WTC11 (cell line): Measurements from ENCODE around the gene MEP1A. TPM values are rescaled to one million over a fixed set of nuclear protein-coding genes. Genes with fewer than 3 reads are reported as not detected.

Experiments
- ATAC-seq: fragments of 200-7000 bp; cut with Tn5 transposase; 2 replicates; pipeline ENCODE4 v1.10.0; 2021; ENCODE audit warnings: mild to moderate bottlenecking, moderate library complexity
- CTCF ChIA-PET: fragments of 300-600 bp; sonication (Branson Sonifier 250); formaldehyde crosslinking; loops from one replicate; lab custom pipeline; 2021; ENCODE audit warnings: antibody characterized with exemption; lab: Charles Lee
- POLR2A ChIA-PET: fragments of 350-600 bp; sonication (Branson Sonifier 250); formaldehyde crosslinking; loops from one replicate; lab custom pipeline; 2021; ENCODE audit warnings: antibody characterized with exemption; lab: Charles Lee
- DNase-seq: peaks from one replicate; pipeline ENCODE4 v3.0.0; 2021; ENCODE audit warnings: low spot score
- H3K27ac Mint-ChIP-seq: 2 replicates; pipeline ENCODE4 v1.8.0; 2021; ENCODE audit warnings: mixed read lengths
- H3K27me3 Mint-ChIP-seq: 2 replicates; pipeline ENCODE4 v1.8.0; 2021; ENCODE audit warnings: low read depth, mild to moderate bottlenecking, moderate library complexity, mixed read lengths
- H3K36me3 Mint-ChIP-seq: 2 replicates; pipeline ENCODE4 v1.8.0; 2021; ENCODE audit warnings: mixed read lengths
- H3K4me1 Mint-ChIP-seq: 2 replicates; pipeline ENCODE4 v1.8.0; 2022; ENCODE audit warnings: mixed read lengths
- H3K4me3 Mint-ChIP-seq: 2 replicates; pipeline ENCODE4 v1.8.0; 2021; ENCODE audit warnings: mild to moderate bottlenecking, moderate library complexity, mixed read lengths
- H3K9me3 Mint-ChIP-seq: 2 replicates; pipeline ENCODE4 v1.8.0; 2021; ENCODE audit warnings: mixed read lengths
- AR ChIP-seq: fragments of 250-450 bp; sonication (Bioruptor Pico); IDR thresholded peaks from 2 replicates; pipeline ENCODE4 v1.9.0; 2021; ENCODE audit warnings: mild to moderate bottlenecking
- ATF2 ChIP-seq: sonication (generic); formaldehyde crosslinking; IDR thresholded peaks from 2 replicates; pipeline ENCODE4 v1.8.1; 2022; ENCODE audit warnings: low read depth, missing genetic modification reagents, borderline replicate concordance
- CBFB ChIP-seq: sonication (generic); formaldehyde crosslinking; IDR thresholded peaks from 2 replicates; pipeline ENCODE4 v1.8.1; 2022; ENCODE audit warnings: mild to moderate bottlenecking, low read depth, missing genetic modification reagents
- ELF4 ChIP-seq: sonication (generic); formaldehyde crosslinking; IDR thresholded peaks from 2 replicates; pipeline ENCODE4 v1.8.1; 2022; ENCODE audit warnings: low read depth, mild to moderate bottlenecking, moderate library complexity, missing genetic modification reagents
- FOXK1 ChIP-seq: sonication (generic); formaldehyde crosslinking; IDR thresholded peaks from 2 replicates; pipeline ENCODE4 v1.8.0; 2022; ENCODE audit warnings: mild to moderate bottlenecking, moderate library complexity, missing genetic modification reagents
- FOXP1 ChIP-seq: sonication (generic); formaldehyde crosslinking; IDR thresholded peaks from 2 replicates; pipeline ENCODE4 v1.8.0; 2022; ENCODE audit warnings: missing genetic modification reagents, mild to moderate bottlenecking, moderate library complexity, borderline replicate concordance
- JAZF1 ChIP-seq: fragments of 250-450 bp; sonication (Bioruptor Pico); IDR thresholded peaks from 2 replicates; pipeline ENCODE4 v1.9.0; 2021; ENCODE audit warnings: moderate library complexity, mild to moderate bottlenecking, inconsistent platforms
- MAX ChIP-seq: sonication (generic); formaldehyde crosslinking; IDR thresholded peaks from 2 replicates; pipeline ENCODE4 v1.8.0; 2022; ENCODE audit warnings: mild to moderate bottlenecking, missing genetic modification reagents
- MXD4 ChIP-seq: fragments of 250-450 bp; sonication (Bioruptor Pico); IDR thresholded peaks from 2 replicates; pipeline ENCODE4 v1.8.0; 2021; ENCODE audit warnings: mild to moderate bottlenecking, moderate library complexity, borderline replicate concordance
- MYBL2 ChIP-seq: sonication (generic); formaldehyde crosslinking; IDR thresholded peaks from 2 replicates; pipeline ENCODE4 v1.8.1; 2023; ENCODE audit warnings: mild to moderate bottlenecking, moderate library complexity, missing genetic modification reagents
- NR1H2 ChIP-seq: sonication (generic); formaldehyde crosslinking; IDR thresholded peaks from 2 replicates; pipeline ENCODE4 v1.9.0; 2021; ENCODE audit warnings: mild to moderate bottlenecking, moderate library complexity, missing genetic modification reagents
- NR2C2 ChIP-seq: sonication (generic); formaldehyde crosslinking; IDR thresholded peaks from 2 replicates; pipeline ENCODE4 v1.8.0; 2022; ENCODE audit warnings: mild to moderate bottlenecking, missing genetic modification reagents
- OVOL2 ChIP-seq: fragments of 250-450 bp; sonication (Bioruptor Pico); IDR thresholded peaks from 2 replicates; pipeline ENCODE4 v1.9.0; 2021; ENCODE audit warnings: mild to moderate bottlenecking, borderline replicate concordance
- RORB ChIP-seq: fragments of 250-450 bp; sonication (Bioruptor Pico); IDR thresholded peaks from 2 replicates; pipeline ENCODE4 v1.9.0; 2021; ENCODE audit warnings: mild to moderate bottlenecking
- ZBTB21 ChIP-seq: sonication (generic); formaldehyde crosslinking; IDR thresholded peaks from 2 replicates; pipeline ENCODE4 v1.8.1; 2023; ENCODE audit warnings: mild to moderate bottlenecking, missing genetic modification reagents, borderline replicate concordance
- ZNF121 ChIP-seq: sonication (generic); formaldehyde crosslinking; IDR thresholded peaks from 2 replicates; pipeline ENCODE4 v1.8.0; 2023; ENCODE audit warnings: missing genetic modification reagents
- ZNF219 ChIP-seq: sonication (generic); formaldehyde crosslinking; IDR thresholded peaks from 2 replicates; pipeline ENCODE4 v1.8.0; 2023; ENCODE audit warnings: missing genetic modification reagents, mild to moderate bottlenecking, borderline replicate concordance
- ZNF232 ChIP-seq: sonication (generic); formaldehyde crosslinking; IDR thresholded peaks from 2 replicates; pipeline ENCODE4 v1.8.0; 2022; ENCODE audit warnings: mild to moderate bottlenecking, missing genetic modification reagents
- ZNF263 ChIP-seq: sonication (generic); formaldehyde crosslinking; IDR thresholded peaks from 2 replicates; pipeline ENCODE4 v1.8.1; 2022; ENCODE audit warnings: low read depth, mild to moderate bottlenecking, moderate library complexity, missing genetic modification reagents
- ZNF396 ChIP-seq: fragments of 250-450 bp; sonication (Bioruptor Pico); IDR thresholded peaks from 2 replicates; pipeline ENCODE4 v1.8.0; 2021; ENCODE audit warnings: mild to moderate bottlenecking, moderate library complexity, borderline replicate concordance
- ZNF671 ChIP-seq: fragments of 250-450 bp; sonication (Bioruptor Pico); IDR thresholded peaks from 2 replicates; pipeline ENCODE4 v1.8.0; 2021; ENCODE audit warnings: mild to moderate bottlenecking
- total RNA-seq: library from RNA; stranded (reverse); gene quantifications from 3 replicates; pipeline ENCODE4 v1.2.3, GENCODE V29; 2021
- TF ChIP-seq, protein P1 (sequence below): sonication (generic); formaldehyde crosslinking; IDR thresholded peaks from 2 replicates; pipeline ENCODE4 v1.8.1; 2023; ENCODE audit warnings: mild to moderate bottlenecking, missing genetic modification reagents
- TF ChIP-seq, protein P2 (sequence below): sonication (generic); formaldehyde crosslinking; IDR thresholded peaks from 2 replicates; pipeline ENCODE4 v1.8.0; 2022; ENCODE audit warnings: mild to moderate bottlenecking, missing genetic modification reagents
- TF ChIP-seq, protein P3 (sequence below): sonication (generic); formaldehyde crosslinking; IDR thresholded peaks from 2 replicates; pipeline ENCODE4 v1.8.1; 2023; ENCODE audit warnings: mild to moderate bottlenecking, moderate library complexity, missing genetic modification reagents
- TF ChIP-seq, protein P4 (sequence below): sonication (generic); formaldehyde crosslinking; IDR thresholded peaks from 2 replicates; pipeline ENCODE4 v1.8.1; 2022; ENCODE audit warnings: mild to moderate bottlenecking, moderate library complexity, missing genetic modification reagents

The MEP1A gene
- total RNA-seq, 1 experiment from 2014 or later: 0.09 TPM

DNA sequence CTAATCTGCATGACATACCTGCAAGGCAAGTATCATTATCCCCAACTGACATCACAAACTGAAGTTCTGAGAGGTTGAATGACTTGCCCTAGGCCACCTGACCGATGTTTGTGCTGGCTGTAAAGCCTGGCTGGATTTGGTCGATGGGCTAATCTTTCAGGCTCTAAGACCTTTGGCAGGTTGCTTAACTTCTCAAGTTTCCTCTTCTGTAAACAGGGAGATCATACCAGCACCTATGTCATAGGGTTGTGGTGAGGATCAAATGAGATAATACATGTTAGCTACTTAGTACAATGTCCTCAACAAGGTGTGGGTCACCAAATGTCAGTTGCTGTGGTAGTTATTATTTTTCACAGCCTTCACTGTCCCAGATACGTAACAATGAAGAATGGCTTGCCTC lies 32.3 kb upstream of the MEP1A start:
- Mint-ChIP-seq H3K9me3 (peaks cover 6% of the 10 kb centered on the region; the same call in 1 of the 2 replicates), H3K27ac (no peak overlapping the region), H3K4me3 (no peak overlapping the region), H3K4me1 (no peaks in the 10 kb centered on the region), H3K27me3 (no peaks in the 10 kb centered on the region), H3K36me3 (no peaks in the 10 kb centered on the region; the same call in 1 of the 2 replicates)
- ATAC-seq (no peak), DNase-seq (no peak)
- ChIA-PET CTCF (no interaction called here), POLR2A (no interaction called here)
- TF ChIP-seq MXD4 (CRISPR knock-in tag) (no peak), CBFB (CRISPR knock-in tag) (no peak), NR1H2 (CRISPR knock-in tag) (no peak), ZNF671 (CRISPR knock-in tag) (no peak), FOXK1 (CRISPR knock-in tag) (no peak), NR2C2 (no peak), OVOL2 (CRISPR knock-in tag) (no peak), MYBL2 (CRISPR knock-in tag) (no peak), RORB (CRISPR knock-in tag) (no peak), ZBTB21 (CRISPR knock-in tag) (no peak), JAZF1 (CRISPR knock-in tag) (no peak), ZNF121 (CRISPR knock-in tag) (no peak), ZNF232 (CRISPR knock-in tag) (no peak), ELF4 (CRISPR knock-in tag) (no peak)
- TF ChIP-seq, protein P1, sequence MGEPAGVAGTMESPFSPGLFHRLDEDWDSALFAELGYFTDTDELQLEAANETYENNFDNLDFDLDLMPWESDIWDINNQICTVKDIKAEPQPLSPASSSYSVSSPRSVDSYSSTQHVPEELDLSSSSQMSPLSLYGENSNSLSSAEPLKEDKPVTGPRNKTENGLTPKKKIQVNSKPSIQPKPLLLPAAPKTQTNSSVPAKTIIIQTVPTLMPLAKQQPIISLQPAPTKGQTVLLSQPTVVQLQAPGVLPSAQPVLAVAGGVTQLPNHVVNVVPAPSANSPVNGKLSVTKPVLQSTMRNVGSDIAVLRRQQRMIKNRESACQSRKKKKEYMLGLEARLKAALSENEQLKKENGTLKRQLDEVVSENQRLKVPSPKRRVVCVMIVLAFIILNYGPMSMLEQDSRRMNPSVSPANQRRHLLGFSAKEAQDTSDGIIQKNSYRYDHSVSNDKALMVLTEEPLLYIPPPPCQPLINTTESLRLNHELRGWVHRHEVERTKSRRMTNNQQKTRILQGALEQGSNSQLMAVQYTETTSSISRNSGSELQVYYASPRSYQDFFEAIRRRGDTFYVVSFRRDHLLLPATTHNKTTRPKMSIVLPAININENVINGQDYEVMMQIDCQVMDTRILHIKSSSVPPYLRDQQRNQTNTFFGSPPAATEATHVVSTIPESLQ: no peak
- TF ChIP-seq, protein P2, sequence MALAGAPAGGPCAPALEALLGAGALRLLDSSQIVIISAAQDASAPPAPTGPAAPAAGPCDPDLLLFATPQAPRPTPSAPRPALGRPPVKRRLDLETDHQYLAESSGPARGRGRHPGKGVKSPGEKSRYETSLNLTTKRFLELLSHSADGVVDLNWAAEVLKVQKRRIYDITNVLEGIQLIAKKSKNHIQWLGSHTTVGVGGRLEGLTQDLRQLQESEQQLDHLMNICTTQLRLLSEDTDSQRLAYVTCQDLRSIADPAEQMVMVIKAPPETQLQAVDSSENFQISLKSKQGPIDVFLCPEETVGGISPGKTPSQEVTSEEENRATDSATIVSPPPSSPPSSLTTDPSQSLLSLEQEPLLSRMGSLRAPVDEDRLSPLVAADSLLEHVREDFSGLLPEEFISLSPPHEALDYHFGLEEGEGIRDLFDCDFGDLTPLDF (CRISPR knock-in tag): no peak
- TF ChIP-seq, protein P3, sequence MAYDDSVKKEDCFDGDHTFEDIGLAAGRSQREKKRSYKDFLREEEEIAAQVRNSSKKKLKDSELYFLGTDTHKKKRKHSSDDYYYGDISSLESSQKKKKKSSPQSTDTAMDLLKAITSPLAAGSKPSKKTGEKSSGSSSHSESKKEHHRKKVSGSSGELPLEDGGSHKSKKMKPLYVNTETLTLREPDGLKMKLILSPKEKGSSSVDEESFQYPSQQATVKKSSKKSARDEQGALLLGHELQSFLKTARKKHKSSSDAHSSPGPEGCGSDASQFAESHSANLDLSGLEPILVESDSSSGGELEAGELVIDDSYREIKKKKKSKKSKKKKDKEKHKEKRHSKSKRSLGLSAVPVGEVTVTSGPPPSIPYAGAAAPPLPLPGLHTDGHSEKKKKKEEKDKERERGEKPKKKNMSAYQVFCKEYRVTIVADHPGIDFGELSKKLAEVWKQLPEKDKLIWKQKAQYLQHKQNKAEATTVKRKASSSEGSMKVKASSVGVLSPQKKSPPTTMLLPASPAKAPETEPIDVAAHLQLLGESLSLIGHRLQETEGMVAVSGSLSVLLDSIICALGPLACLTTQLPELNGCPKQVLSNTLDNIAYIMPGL (CRISPR knock-in tag): no peak
- TF ChIP-seq, protein P4, sequence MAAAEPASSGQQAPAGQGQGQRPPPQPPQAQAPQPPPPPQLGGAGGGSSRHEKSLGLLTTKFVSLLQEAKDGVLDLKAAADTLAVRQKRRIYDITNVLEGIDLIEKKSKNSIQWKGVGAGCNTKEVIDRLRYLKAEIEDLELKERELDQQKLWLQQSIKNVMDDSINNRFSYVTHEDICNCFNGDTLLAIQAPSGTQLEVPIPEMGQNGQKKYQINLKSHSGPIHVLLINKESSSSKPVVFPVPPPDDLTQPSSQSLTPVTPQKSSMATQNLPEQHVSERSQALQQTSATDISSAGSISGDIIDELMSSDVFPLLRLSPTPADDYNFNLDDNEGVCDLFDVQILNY (CRISPR knock-in tag): no peak

GRCh38 chr6:46763466-46763865 lies 29.7 kb upstream of the MEP1A start:
- DNase-seq: no peak
- ChIA-PET CTCF (no interaction called here), POLR2A (no interaction called here)
- no peak overlapping the region for H3K4me3 Mint-ChIP-seq
- H3K36me3 Mint-ChIP-seq: no peaks in the 10 kb centered on the region; the same call in 1 of the 2 replicates
- ATAC-seq: no peak
- H3K27ac Mint-ChIP-seq: no peak overlapping the region
- H3K27me3 Mint-ChIP-seq: no peaks in the 10 kb centered on the region
- peaks cover 19% of the 10 kb centered on the region for H3K9me3 Mint-ChIP-seq
- no peaks in the 10 kb centered on the region for H3K4me1 Mint-ChIP-seq
- TF ChIP-seq AR: no peak
- TF ChIP-seq ZNF396 (CRISPR knock-in tag): no peak
- no peak for TF ChIP-seq ZNF263 (CRISPR knock-in tag)
- no peak for TF ChIP-seq ATF2 (CRISPR knock-in tag)
- no peak for TF ChIP-seq MAX (CRISPR knock-in tag)
- TF ChIP-seq ZNF219: no peak
- TF ChIP-seq FOXP1 (CRISPR knock-in tag): no peak
